Femur (tissue), 1 donor: ENCODE results near the gene TRPV5.

Experiments
- DNase-seq: peaks from one replicate; pipeline ENCODE4 v3.0.0-alpha.2; 2017

Gene TRPV5

DNA sequence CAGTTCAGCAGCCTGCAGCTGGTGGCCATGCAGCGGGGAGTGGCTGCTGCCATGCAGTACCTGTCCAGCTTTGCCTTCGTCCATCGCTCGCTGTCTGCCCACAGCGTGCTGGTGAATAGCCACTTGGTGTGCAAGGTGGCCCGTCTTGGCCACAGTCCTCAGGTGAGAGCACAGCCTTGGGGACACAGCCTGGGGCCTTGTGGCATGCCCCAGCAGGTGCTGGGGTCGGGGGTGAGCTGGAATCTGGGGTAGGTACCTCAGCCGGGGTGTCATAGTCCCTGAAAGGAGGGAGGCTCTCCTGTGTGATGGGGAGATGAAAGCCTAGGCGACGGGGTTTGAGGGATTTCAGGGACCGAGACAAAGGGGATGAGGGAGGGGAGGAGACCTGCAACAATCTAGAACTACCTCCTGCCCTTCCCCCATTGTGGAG is 64.5 kb downstream of the TRPV5 start:
- DNase-seq = no peak

DNA sequence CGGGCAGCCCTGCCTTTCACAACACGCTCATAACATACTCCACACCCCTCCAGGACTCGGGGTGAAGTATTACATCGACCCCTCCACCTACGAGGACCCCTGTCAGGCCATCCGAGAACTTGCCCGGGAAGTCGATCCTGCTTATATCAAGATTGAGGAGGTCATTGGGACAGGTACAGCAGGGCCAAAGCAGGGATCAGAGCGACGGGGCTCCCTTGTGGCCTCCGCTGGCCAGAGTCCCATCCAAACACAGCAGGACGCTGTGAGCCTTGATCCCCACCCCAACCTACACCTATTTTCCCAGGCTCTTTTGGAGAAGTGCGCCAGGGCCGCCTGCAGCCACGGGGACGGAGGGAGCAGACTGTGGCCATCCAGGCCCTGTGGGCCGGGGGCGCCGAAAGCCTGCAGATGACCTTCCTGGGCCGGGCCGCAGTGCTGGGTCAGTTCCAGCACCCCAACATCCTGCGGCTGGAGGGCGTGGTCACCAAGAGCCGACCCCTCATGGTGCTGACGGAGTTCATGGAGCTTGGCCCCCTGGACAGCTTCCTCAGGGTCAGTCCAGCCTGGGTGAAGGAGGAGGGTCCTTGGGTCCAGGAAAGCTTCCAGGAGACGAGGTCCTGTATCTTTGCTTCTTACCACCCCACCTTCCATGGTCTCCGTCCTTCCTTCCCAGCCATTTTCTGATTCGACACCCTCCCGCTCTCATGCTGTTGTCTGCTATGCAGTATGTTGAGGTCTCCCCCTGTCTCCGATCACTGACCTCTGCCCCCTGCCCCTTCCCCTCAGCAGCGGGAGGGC is 65.2 kb downstream of the TRPV5 start:
- DNase-seq = no peak

DNA sequence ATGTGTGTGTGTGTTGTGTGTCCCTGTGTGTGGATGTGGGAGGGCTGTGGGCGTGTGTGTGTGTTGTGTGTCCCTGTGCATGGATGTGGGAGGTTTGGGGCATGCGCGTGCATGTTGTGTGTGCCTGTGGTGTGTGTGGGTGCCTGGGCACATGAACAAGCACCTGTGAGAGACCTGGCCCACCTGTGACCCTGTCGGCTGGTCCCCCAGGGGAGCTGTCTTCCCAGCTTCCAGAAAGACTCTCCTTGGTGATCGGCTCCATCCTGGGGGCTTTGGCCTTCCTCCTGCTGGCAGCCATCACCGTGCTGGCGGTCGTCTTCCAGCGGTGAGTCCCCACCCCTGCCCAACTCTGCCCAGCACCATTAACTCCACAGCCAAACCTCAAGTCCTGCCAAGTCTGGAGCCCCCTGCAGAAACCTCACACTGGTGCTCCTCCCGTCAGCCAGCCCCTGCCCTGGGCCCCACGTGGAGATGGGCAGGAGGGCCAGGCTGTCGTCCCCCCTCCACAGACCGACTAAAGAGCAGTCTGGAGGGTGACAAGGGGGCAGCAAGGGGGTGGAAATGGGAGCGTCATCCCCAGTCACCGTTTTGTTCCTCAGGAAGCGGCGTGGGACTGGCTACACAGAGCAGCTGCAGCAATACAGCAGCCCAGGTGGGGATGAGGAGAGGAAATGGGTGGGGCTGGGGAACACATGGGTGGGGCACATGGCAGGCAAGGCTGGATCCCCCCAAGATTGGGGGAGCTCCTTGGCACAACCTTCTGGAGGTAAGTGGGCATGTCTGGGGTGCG is 66.0 kb downstream of the TRPV5 start:
- DNase-seq = no peak

DNA sequence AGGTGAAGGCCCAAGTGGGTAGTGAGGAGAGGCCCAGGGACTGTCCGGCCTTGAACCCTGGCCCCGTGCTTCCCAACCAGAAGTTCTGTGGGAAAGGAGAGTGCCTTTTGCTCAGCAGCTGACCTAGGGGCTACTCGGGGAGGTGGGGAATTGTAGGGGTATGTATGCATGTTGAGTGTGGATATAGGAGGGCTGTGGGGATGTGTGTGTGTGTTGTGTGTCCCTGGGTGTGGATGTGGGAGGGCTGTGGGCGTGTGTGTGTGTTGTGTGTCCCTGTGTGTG is 66.5 kb downstream of the TRPV5 start:
- DNase-seq = no peak

DNA sequence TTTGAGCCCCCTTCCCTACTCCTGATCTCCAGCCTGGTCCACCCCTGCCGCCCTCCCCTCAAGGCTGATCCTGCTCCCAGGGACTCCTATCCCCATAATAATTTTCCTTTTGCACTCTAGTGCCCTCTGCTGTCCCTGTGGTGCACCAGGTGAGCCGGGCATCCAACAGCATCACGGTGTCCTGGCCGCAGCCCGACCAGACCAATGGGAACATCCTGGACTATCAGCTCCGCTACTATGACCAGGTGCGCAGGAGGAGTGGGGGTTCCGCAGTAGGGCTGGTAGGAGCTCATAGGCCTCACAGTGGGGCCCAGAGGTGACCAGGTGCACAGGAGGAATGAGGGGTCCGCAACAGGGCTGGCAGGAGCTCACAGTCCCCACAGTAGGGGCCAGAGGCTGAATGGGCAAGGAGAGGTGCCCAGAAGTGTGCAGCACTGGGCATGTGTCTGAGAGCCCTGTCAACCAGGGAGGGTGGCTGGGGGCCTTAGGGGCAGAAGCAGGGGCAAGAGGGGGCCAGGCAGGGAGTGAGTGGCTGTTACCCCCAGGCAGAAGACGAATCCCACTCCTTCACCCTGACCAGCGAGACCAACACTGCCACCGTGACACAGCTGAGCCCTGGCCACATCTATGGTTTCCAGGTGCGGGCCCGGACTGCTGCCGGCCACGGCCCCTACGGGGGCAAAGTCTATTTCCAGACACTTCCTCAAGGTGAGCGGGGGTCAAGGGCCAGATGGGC is 67.0 kb downstream of the TRPV5 start:
- DNase-seq = no peak

DNA sequence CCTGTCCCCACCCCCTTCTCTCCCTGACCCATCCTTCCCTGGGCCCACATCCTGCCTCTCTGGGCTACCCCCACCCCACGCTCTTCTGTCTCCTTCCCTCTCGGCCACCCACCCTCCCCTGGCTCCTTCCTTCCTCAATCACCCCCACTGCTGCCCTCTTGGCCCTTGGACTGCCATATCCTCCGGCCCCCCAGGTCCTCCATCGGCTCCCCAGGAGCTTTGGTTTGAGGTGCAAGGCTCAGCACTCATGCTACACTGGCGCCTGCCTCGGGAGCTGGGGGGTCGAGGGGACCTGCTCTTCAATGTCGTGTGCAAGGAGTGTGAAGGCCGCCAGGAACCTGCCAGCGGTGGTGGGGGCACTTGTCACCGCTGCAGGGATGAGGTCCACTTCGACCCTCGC is 67.8 kb downstream of the TRPV5 start:
- DNase-seq = no peak

DNA sequence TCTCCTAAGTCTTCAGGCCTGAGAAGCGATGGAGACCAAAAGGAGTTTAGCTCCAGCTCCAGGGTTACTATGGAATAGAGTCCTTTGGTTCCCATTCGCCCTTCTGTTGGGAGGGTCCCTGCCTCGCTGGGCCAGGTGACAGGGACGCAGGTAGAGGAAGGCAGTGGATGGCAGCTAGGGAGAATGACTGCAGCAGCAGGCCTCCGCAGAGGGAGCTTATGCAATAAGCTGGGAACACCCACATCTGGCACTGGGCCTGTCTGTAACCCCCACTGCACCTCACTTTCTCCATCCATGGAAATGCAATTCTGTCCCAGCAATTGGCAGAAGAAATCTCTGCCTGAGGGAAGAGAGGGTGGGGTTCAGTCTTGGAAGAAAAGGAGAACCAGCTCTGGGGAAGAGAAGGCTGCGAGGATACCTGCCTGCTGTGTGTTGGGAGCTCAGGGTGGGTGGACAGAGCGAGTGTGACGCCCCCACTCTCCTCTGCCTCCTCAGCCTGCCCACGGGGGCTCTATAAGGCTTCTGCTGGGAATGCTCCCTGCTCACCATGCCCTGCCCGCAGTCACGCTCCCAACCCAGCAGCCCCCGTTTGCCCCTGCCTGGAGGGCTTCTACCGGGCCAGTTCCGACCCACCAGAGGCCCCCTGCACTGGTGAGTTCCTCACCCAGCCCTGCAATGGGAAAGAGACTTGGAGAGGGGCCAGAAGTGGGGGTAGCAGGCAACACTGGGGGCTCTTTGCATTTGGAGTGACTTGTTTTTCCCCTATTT is 68.4 kb downstream of the TRPV5 start:
- no peak for DNase-seq

DNA sequence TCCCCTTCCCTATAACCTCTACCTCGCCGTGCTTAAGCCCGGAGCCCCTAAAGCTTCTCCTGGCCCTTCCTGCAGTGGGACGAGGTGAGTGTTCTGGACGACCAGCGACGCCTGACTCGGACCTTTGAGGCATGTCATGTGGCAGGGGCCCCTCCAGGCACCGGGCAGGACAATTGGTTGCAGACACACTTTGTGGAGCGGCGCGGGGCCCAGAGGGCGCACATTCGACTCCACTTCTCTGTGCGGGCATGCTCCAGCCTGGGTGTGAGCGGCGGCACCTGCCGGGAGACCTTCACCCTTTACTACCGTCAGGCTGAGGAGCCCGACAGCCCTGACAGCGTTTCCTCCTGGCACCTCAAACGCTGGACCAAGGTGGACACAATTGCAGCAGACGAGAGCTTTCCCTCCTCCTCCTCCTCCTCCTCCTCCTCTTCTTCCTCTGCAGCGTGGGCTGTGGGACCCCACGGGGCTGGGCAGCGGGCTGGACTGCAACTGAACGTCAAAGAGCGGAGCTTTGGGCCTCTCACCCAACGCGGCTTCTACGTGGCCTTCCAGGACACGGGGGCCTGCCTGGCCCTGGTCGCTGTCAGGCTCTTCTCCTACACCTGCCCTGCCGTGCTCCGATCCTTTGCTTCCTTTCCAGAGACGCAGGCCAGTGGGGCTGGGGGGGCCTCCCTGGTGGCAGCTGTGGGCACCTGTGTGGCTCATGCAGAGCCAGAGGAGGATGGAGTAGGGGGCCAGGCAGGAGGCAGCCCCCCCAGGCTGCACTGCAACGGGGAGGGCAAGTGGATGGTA is 69.5 kb downstream of the TRPV5 start:
- no peak for DNase-seq

DNA sequence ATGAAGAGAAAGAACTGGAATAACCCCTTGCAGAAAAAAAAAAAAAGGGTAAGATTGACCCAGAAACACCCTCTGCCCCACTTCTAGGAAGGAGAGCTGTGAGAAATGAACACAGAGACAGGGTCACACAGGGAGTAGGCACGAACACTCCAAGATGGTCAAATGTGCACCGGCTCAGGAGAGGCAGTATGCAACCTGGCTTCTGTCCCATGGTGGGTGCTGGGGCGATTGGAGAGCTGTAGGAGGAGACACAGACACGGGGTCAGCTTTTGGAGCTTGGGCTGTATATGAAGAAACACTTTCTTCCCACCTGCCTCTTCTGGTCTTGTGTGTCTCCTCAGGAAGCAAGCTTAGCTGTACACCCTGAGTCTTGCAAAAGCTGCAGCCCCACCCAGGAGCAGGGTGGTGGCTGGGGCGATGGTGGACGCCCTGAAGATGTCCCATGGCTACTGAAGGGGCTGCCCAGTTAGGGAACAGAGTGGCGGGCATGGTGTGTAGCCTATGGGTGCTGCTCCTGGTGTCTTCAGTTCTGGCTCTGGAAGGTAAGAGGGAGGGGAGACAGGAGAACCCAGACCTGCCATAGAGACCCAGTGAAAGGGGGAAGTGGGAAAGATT is 70.7 kb downstream of the TRPV5 start:
- no peak for DNase-seq

DNA sequence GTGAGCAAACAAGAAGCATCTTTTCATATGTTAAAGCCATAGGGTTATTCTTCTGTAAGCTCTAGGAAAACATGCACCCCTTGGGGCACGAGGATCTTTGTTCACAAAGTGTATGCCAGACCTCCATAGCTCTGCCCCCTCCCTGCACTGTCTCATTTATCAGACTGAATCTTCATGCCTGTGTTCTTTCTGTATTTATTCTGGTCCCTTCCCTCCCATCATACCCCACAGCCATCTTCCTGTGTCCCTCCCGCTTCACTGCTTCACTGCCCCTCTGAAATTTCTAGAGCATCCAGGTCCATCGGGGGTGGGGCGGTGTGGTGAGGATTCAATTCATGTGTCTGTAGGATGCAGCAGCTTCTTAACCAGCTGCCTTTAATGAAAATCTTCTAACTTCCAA is 71.2 kb downstream of the TRPV5 start:
- DNase-seq = no peak

DNA sequence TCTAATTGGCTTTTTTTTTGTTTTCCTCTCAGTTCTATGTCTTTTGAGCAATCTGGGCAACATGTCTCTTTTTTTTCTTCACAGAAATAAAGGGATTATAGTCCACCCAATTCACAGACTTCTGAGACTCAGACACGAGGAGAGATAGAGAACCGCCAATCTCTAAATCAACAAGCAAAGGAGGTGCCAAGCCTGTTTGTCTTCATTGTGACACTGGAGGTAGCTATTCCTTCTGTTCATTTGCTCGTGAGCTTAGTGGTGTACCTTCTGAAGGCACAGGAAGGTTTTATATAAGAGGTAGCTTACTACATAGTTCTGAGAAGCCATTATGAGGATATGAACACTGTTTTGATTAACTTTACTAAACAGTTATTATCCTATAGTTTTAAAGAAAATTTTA is 72.6 kb downstream of the TRPV5 start:
- DNase-seq = no peak

DNA sequence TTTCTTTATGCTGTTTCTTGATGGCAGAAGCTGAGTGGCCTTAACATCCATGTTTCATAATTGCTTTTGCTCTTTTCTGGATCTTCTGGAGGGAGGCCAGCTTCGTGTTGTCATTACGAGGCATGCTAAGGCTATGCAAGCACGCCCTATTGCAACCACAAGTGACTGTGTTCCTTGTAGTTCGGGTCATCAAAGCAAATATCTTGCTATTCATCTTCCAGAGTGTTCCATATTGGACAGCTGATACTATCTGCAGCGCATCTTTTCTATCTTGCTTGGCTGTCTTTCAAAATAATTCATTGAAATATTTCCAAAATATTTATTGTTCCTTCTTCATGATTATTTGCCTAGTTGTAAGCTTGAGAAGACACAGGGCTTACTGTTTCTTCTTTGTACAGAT is 73.7 kb downstream of the TRPV5 start:
- no peak for DNase-seq

DNA sequence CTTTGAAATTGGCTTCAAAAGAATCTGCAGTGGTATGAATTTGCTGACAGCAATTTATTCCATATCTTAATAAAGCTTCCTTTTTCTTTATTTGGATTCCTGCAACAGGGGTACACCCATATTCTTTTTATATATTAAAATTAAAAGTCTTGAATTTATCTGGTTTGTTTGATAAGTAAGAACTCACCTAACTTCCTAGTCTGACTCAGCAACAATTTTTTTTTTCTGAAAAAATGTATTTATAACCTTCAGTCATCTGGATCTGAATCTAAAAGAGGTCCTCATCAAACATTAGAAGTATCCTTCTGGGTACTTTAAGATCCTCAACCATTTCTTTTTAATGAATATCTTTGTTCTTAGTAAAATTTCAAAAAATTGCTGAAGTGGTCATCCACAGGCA is 74.1 kb downstream of the TRPV5 start:
- DNase-seq = no peak
